VCaP (cell line): ENCODE data around the gene B3GNT8.
A peak's percentile ranks its signal among the peaks of the same experiment; 100 is the strongest.
"Not testable (repeated sequence)": the region's sequence is repeated elsewhere in the genome, so short reads cannot be mapped to it uniquely, and the experiment has no call there.

Experiments
- H3K27ac ChIP-seq: fragments of 450-650 bp; 2 replicates; pipeline ENCODE4 v1.5.1; 2017
- TF ChIP-seq, protein P1 (sequence below): fragments of 450-650 bp; conservative IDR thresholded peaks from 2 replicates; pipeline ENCODE4 v1.5.1; 2017; ENCODE audit warnings: mild to moderate bottlenecking, moderate library complexity

The B3GNT8 gene, protein sequence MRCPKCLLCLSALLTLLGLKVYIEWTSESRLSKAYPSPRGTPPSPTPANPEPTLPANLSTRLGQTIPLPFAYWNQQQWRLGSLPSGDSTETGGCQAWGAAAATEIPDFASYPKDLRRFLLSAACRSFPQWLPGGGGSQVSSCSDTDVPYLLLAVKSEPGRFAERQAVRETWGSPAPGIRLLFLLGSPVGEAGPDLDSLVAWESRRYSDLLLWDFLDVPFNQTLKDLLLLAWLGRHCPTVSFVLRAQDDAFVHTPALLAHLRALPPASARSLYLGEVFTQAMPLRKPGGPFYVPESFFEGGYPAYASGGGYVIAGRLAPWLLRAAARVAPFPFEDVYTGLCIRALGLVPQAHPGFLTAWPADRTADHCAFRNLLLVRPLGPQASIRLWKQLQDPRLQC

DNA sequence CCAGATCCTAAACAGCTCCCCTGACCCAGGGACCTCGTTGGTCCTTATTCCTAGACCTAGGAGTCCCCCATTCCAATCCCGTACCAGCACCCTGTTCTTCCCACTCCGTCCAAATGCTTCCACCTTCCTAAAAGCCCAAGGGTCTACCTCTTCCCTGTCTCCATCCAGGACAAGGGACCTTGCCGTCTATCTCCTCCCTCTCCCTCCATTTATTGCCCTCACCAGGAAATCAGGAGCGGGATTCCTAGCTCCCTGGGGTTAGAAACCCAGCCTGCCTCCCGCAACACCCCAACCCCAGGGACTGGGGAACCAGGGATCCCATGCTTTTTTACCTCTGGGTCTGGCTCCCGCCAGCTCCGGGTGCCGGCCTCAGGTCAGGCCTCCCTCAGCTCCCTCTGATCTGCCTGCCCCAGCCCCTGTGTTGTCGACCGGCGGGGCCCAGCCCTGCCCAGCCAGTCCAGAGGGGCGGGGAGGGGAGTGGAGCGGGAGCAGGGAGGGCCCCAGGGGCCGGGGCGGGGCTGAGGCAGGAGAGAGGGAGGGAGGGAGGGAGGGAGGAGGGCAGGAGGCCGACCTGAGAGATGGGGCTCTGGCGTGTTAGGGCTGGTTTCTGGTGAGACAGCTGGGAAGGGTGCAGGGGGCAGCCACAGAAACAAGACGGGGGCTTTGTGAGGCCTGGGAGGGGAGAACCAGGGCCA is at the start of gene B3GNT8:
B3GNT8 (minus strand) TSS at position 423 of the 695 bp plus-strand sequence. CDS start 596 bp downstream, outside the sequence.
- TF ChIP-seq, protein P1, sequence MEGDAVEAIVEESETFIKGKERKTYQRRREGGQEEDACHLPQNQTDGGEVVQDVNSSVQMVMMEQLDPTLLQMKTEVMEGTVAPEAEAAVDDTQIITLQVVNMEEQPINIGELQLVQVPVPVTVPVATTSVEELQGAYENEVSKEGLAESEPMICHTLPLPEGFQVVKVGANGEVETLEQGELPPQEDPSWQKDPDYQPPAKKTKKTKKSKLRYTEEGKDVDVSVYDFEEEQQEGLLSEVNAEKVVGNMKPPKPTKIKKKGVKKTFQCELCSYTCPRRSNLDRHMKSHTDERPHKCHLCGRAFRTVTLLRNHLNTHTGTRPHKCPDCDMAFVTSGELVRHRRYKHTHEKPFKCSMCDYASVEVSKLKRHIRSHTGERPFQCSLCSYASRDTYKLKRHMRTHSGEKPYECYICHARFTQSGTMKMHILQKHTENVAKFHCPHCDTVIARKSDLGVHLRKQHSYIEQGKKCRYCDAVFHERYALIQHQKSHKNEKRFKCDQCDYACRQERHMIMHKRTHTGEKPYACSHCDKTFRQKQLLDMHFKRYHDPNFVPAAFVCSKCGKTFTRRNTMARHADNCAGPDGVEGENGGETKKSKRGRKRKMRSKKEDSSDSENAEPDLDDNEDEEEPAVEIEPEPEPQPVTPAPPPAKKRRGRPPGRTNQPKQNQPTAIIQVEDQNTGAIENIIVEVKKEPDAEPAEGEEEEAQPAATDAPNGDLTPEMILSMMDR: no peak
- no peak within 1 kb of the TSS for H3K27ac ChIP-seq

DNA sequence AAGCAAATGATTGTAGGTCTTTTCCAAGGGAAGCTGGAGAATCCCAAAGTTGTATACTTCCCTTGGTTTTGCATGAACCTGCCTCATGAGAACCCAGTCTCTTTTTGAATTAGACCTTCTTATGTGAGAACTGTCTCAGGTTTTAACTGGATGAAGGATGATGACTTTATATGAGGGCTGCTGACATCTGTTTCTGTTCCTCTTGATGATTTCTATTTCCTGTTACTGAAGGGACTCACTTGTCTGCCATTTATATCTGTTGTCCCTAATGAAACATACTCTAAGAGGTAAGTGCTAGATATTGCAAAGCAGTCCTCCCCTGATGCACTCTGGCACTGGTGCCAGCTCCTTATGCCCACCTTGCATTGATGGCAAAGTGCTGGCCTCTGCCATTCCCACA is 49.4 kb upstream of the B3GNT8 start:
- H3K27ac ChIP-seq: no peak overlapping the region
- TF ChIP-seq, protein P1: no peak

DNA sequence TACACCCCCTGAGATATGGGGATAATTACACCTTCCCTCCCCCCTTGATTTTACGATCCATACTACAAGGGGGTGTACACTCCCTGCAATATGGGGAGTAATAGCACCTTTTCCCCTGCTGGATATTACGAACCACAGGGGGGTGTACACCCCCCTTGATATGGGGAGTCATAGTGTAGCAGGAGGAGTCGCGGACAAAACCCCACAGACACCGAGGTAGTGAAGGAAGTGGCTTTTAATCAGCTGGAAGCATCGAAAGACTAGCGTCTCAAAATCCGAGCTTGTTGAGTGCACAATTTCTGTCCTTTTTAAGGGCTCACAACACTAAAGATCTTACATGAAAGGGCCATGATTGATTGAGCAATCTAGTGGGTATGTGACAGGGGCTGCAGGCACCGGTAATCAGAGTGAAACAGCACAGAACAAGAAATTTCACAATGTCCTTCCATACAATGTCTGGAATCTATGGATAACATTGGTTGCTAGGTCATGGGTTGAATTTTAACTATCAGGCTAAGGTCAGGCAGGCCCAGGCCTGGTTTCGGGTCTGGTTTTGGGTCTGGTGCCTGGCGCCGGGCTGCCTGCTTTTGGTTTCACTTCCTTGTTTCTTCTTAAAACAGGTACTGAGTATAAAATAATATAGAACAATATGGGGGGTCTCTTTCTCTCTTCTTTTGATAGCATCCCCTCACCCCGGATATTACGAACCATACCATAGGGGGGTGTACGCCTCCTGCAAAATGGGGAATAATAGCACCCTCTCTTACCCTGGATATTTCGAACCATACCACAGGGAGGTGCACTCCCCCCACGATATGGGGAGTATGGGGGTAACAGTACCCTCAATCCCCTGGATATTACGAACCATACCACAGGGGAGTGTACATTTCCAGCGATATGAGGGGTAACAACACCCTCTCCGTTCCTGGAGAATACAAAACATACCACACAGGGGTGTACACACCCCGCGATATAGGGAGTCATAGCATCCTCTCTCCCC is 36.4 kb upstream of the B3GNT8 start:
- not testable (repeated sequence) for H3K27ac ChIP-seq

DNA sequence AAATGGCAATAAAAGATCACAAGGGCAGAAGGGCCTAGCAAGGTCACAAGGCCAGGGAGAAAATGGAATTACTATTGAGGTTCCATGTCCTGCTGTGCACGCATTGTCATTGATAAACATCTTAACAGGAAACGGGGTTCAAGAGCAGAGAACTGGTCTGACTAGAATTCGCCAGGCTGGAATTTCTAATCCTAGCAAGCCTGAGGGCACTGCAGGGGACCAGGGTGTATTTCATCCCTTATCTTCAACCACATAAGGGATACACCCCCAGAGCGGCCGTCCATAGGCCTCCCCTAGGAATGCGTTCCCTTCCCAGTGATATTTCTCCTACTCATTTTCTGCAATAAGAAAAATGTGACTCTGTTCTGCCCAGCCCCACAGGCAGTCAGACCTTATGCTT is 35.3 kb upstream of the B3GNT8 start:
- no peak overlapping the region for H3K27ac ChIP-seq
- TF ChIP-seq, protein P1: no peak

DNA sequence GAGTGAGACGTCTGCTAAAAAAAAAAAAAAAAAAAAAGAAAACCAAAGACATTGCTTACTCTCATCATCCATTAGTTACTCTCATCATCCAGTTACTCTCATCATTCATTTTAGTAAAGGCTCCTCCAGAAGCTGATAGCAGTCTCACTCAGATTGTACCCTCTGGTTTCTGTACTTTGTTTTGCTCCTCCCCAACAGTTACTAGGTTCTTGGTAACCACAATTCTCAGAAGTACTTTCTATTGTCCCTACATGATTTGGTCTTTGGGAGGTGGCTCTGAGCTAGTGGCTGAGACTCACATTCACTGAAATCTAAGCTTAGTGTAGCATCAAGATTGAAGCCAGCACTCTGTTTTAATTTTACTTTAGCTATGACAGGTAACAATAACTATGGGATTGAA is 30.1 kb upstream of the B3GNT8 start:
- H3K27ac ChIP-seq: peak overlapping the region; percentile 89
- TF ChIP-seq, protein P1: no peak

DNA sequence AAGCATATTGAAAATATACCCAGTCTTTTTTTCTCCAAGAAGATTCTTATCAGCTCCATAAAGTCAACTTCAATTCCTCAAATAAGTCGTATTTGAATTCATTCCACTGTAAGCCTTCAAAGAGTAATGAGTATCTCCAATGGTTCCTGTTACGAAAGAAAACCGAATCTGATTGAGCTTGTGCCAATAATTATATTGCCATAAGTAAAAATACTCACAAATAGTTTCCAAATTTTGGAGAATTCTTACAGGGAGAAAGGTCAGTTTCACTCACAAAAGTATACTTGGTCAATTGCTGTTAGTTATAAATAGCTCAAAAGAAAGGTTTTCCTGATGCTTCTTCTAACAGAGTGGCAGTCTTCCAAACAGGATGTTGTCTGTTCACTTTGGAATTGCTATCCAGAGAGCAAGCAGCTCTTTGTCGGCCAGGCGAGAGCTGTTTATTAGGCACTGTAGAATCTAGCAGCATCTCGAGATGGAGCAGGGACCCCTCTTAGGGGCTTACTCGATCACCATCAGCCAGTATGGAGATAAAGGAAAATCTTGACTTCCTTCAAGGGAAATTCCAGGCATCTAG is 29.3 kb upstream of the B3GNT8 start:
- TF ChIP-seq, protein P1: no peak
- peak overlapping the region; percentile 89 for H3K27ac ChIP-seq

DNA sequence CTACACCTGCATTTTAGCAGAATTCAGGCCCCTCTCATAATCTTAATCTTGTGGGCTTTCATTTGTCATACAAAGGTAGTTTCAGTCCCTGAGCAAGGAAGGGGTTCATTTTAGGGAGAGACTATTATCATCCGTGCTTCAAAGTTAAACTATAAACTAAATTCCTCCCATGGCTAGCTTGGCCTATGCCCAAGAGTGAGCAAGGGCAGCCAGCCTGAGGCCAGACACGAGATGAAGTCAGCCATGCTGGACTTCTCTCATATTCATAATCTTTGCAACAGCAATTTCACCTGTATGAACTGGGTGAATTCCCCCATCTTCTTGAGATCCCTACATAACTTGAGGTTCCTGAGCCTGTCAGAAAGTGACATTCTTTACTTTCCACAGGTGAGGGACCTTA is 28.8 kb upstream of the B3GNT8 start:
- TF ChIP-seq, protein P1: no peak
- peak overlapping the region; percentile 89 for H3K27ac ChIP-seq
